Stomach (tissue), 9 donors: ENCODE results near the gene DNM3. TPM values are rescaled to one million over a fixed set of nuclear protein-coding genes. Genes with fewer than 3 reads are reported as not detected.

Experiments used
- DNase-seq, 2 donors: peaks; one replicate each; pipeline versions ENCODE4 v3.0.0 to v3.0.0-alpha.2; 2013 to 2019
- H3K27ac ChIP-seq, 5 donors: fragments of 200-600 bp in 4 of 5; sonication (generic) in 4 of 5; one replicate each; pipeline ENCODE4 v1.5.1; 2013 to 2019; ENCODE audit warnings: mild to moderate bottlenecking in 1 of 5, moderate library complexity in 1 of 5
- H3K27me3 ChIP-seq, 3 donors: fragments of 200-600 bp; sonication (generic); one replicate each; pipeline ENCODE4 v1.5.1; 2017 to 2019; ENCODE audit warnings: mixed run types in 1 of 3
- H3K36me3 ChIP-seq, 4 donors: fragments of 200-600 bp; sonication (generic); 1 replicate in 3 of 4; 2 replicates in 1 of 4; pipeline ENCODE4 v1.5.1; 2016 to 2019
- H3K4me1 ChIP-seq, 4 donors: fragments of 200-600 bp; sonication (generic); one replicate each; pipeline ENCODE4 v1.5.1; 2016 to 2019
- H3K4me3 ChIP-seq, 4 donors: fragments of 200-600 bp; sonication (generic) in 3 of 4; one replicate each; pipeline ENCODE4 v1.5.1; 2016 to 2019; ENCODE audit warnings: mild to moderate bottlenecking in 1 of 4
- H3K9me3 ChIP-seq, 4 donors: fragments of 200-600 bp; sonication (generic); one replicate each; pipeline ENCODE4 v1.5.1; 2016 to 2019
- CTCF ChIP-seq, 7 experiments: fragments of 450-650 bp in 4 of 7; fragments of 200-600 bp in 3 of 7; sonication (generic) in 3 of 7; IDR thresholded peaks; one replicate each; pipeline ENCODE4 v1.5.1; 2016 to 2019; ENCODE audit warnings: antibody characterized with exemption in 7 of 7, control low read depth in 2 of 7, mild to moderate bottlenecking in 1 of 7
- EP300 ChIP-seq: sonication (generic); formaldehyde crosslinking; IDR thresholded peaks from one replicate; pipeline ENCODE4 v1.6.1; 2017; ENCODE audit warnings: antibody characterized with exemption
- POLR2A ChIP-seq, 4 donors: fragments of 450-650 bp; IDR thresholded peaks; one replicate each; pipeline ENCODE4 v1.6.1; 2016; ENCODE audit warnings: antibody characterized with exemption in 4 of 4, control low read depth in 2 of 4, mild to moderate bottlenecking in 1 of 4, moderate library complexity in 1 of 4
- POLR2AphosphoS5 ChIP-seq, 3 donors: sonication (generic); formaldehyde crosslinking; IDR thresholded peaks; one replicate each; pipeline ENCODE4 v1.6.1; 2016; ENCODE audit warnings: antibody characterized with exemption in 3 of 3
- WGBS, 5 donors: extraction: QIAGEN DNeasy Blood & Tissue Kit in 3 of 5; methylation state at CpG; one replicate each; pipeline versions ENCODE4 v1.1.5 to v1.1.7; 2013 to 2018; 5-methylcytosine and 5-hydroxymethylcytosine counted together
- intact Hi-C: fragments of 100-400 bp; cut with DNase I; formaldehyde crosslinking; loops from one replicate; pipeline ENCODE4 v1.15.1; 2023; ENCODE audit warnings: low total_unique reads
- polyA plus RNA-seq, 3 donors: library from polyadenylated mRNA; stranded (reverse); fragments of 200-250 nt; gene quantifications; one replicate each; pipeline ENCODE4 v1.2.3, GENCODE V29; 2013
- total RNA-seq, 5 donors: library from RNA; depleted of rRNA; stranded (reverse); fragments of >200 nt; gene quantifications; one replicate each; pipeline versions ENCODE4 v1.1.0 to v1.2.3, GENCODE V29; 2014 to 2016
- donor health status: healthy with polysubstance abuse.
- donor health status: Bipolar disorder and iron deficiency.
- donor health status: healthy.

Gene DNM3
- total and polyA plus RNA-seq, 8 donors = 0.58 to 13.8 (median 2.2) TPM

GRCh38 chr1:172238965-172239364, 397.7 kb downstream of the DNM3 start:
- no peaks in the 10 kb centered on the region for H3K36me3 ChIP-seq
- WGBS, 5 donors = 77 to 93% (median 87%) methylated on average over 2 of the region's 2 CpGs
- intact Hi-C loops = no loop called here
- no peak overlapping the region for H3K27ac ChIP-seq
- DNase-seq = peak in 1 of 2 donors; percentile 17
- H3K27me3 ChIP-seq = no peaks in the 10 kb centered on the region
- no peaks in the 10 kb centered on the region for H3K9me3 ChIP-seq
- no peak for TF ChIP-seq POLR2A (IDR thresholded peaks at IDR 0.05)
- no peak overlapping the region for H3K4me3 ChIP-seq
- peaks cover 0 to 16% (median 5%) of the 10 kb centered on the region in 4 donors for H3K4me1 ChIP-seq

- H3K27ac ChIP-seq = peak overlapping the region in 1 of 5 donors; percentile 18
Observed at GRCh38 chr1:172239901-172240300, 398.6 kb downstream of the DNM3 start.

GRCh38 chr1:172241540-172241939, 400.2 kb downstream of the DNM3 start:
- Histone ChIP-seq H3K4me3 (no peak overlapping the region), H3K36me3 (no peaks in the 10 kb centered on the region), H3K27ac (no peak overlapping the region), H3K4me1 (peaks cover 0 to 16% (median 5%) of the 10 kb centered on the region in 4 donors), H3K9me3 (no peaks in the 10 kb centered on the region), H3K27me3 (no peaks in the 10 kb centered on the region)
- no peak for DNase-seq
- WGBS, 5 donors = 36 to 55% (median 54%) methylated on average over 1 of the region's 1 CpG
- TF ChIP-seq POLR2A (IDR thresholded peaks at IDR 0.05) = no peak
- no peak for TF ChIP-seq CTCF (IDR thresholded peaks at IDR 0.05)
- TF ChIP-seq POLR2AphosphoS5 (IDR thresholded peaks at IDR 0.05) = no peak
- no peak for TF ChIP-seq EP300
- intact Hi-C loops = no loop called here

More at GRCh38 chr1:172239901-172240300, 398.6 kb downstream of the DNM3 start:
- no peaks in the 10 kb centered on the region for H3K36me3 ChIP-seq
- intact Hi-C loops = no loop called here
- WGBS, 5 donors = 50 to 62% (median 53%) methylated on average over 2 of the region's 2 CpGs
- TF ChIP-seq POLR2AphosphoS5 (IDR thresholded peaks at IDR 0.05) (no peak), POLR2A (IDR thresholded peaks at IDR 0.05) (no peak), EP300 (no peak), CTCF (IDR thresholded peaks at IDR 0.05) (no peak)
- no peak overlapping the region for H3K4me3 ChIP-seq
- H3K27me3 ChIP-seq = no peaks in the 10 kb centered on the region
- H3K9me3 ChIP-seq = no peaks in the 10 kb centered on the region
- peak in 1 of 2 donors; percentile 62 for DNase-seq
- peaks cover 0 to 16% (median 5%) of the 10 kb centered on the region in 4 donors for H3K4me1 ChIP-seq

- Histone ChIP-seq H3K27ac (no peak overlapping the region), H3K4me1 (peaks cover 0 to 10% (median 2%) of the 10 kb centered on the region in 4 donors), H3K27me3 (no peaks in the 10 kb centered on the region), H3K36me3 (no peaks in the 10 kb centered on the region), H3K4me3 (no peak overlapping the region), H3K9me3 (no peaks in the 10 kb centered on the region)
- 89 to 96% (median 95%) methylated on average over 1 of the region's 1 CpG for WGBS, 5 donors
- DNase-seq = no peak
- no peak for TF ChIP-seq POLR2AphosphoS5 (IDR thresholded peaks at IDR 0.05)
- TF ChIP-seq POLR2A (IDR thresholded peaks at IDR 0.05) = no peak
- TF ChIP-seq CTCF (IDR thresholded peaks at IDR 0.05) = no peak
- no peak for TF ChIP-seq EP300
- intact Hi-C loops = no loop called here
Observed at GRCh38 chr1:172244865-172245264, 403.6 kb downstream of the DNM3 start.

GRCh38 chr1:172245788-172246187, 404.5 kb downstream of the DNM3 start:
- H3K4me3 ChIP-seq = no peak overlapping the region
- DNase-seq = no peak
- no peaks in the 10 kb centered on the region for H3K9me3 ChIP-seq
- 58 to 95% (median 74%) methylated on average over 3 of the region's 3 CpGs for WGBS, 5 donors
- peaks cover 0 to under 1% (median 0%) of the 10 kb centered on the region in 4 donors for H3K4me1 ChIP-seq
- H3K27me3 ChIP-seq = no peaks in the 10 kb centered on the region
- no peak overlapping the region for H3K27ac ChIP-seq
- intact Hi-C loops = no loop called here
- H3K36me3 ChIP-seq = no peaks in the 10 kb centered on the region
- TF ChIP-seq EP300 (no peak), POLR2AphosphoS5 (IDR thresholded peaks at IDR 0.05) (no peak), POLR2A (IDR thresholded peaks at IDR 0.05) (no peak), CTCF (IDR thresholded peaks at IDR 0.05) (no peak)
